ACC112 (cell line): ENCODE results near the gene SLC25A21.

Experiments
- H2AFZ ChIP-seq: fragments of 200-600 bp; sonication (generic); one replicate; pipeline ENCODE4 v1.6.0; 2017; ENCODE audit warnings: antibody characterized with exemption, low read length; ENCODE audit not compliant: unreplicated experiment
- H3K27ac ChIP-seq: fragments of 200-600 bp; sonication (generic); 2 replicates; pipeline ENCODE4 v1.5.1; 2014; ENCODE audit warnings: low read depth, mild to moderate bottlenecking, antibody characterized with exemption, low read length, moderate library complexity
- H3K27me3 ChIP-seq: fragments of 200-600 bp; sonication (generic); 2 replicates; pipeline ENCODE4 v1.6.1; 2014; ENCODE audit warnings: mild to moderate bottlenecking, antibody characterized with exemption, low read length, moderate library complexity, mixed read lengths; ENCODE audit not compliant: insufficient read depth
- H3K36me3 ChIP-seq: fragments of 200-600 bp; sonication (generic); 2 replicates; pipeline ENCODE4 v1.6.1; 2016; ENCODE audit warnings: mild to moderate bottlenecking, antibody characterized with exemption, low read length, moderate library complexity, mixed read lengths; ENCODE audit not compliant: insufficient read depth
- H3K4me1 ChIP-seq: fragments of 200-600 bp; sonication (generic); one replicate; pipeline ENCODE4 v1.6.1; 2016; ENCODE audit warnings: low read length, mixed read lengths; ENCODE audit not compliant: insufficient read depth, unreplicated experiment, control insufficient read depth
- H3K4me3 ChIP-seq: fragments of 200-600 bp; sonication (generic); 2 replicates; pipeline ENCODE4 v1.5.1; 2014; ENCODE audit warnings: mild to moderate bottlenecking, low read depth, low read length
- H3K79me2 ChIP-seq: fragments of 200-600 bp; sonication (generic); one replicate; pipeline ENCODE4 v1.6.0; 2016; ENCODE audit warnings: low read length; ENCODE audit not compliant: control insufficient read depth, unreplicated experiment, insufficient read depth

The SLC25A21 gene

GRCh38 chr14:36751106-36751505 lies 421.3 kb downstream of the SLC25A21 start:
- Histone ChIP-seq H2AFZ (no peak overlapping the region), H3K27ac (no peak overlapping the region), H3K27me3 (peaks cover 41% of the 10 kb centered on the region), H3K4me1 (no peaks in the 10 kb centered on the region), H3K36me3 (no peaks in the 10 kb centered on the region), H3K4me3 (no peak overlapping the region), H3K79me2 (no peaks in the 10 kb centered on the region)

- Histone ChIP-seq H2AFZ (no peak overlapping the region), H3K79me2 (no peaks in the 10 kb centered on the region), H3K27ac (no peak overlapping the region), H3K4me1 (no peaks in the 10 kb centered on the region), H3K27me3 (peaks cover 46% of the 10 kb centered on the region), H3K4me3 (no peak overlapping the region), H3K36me3 (no peaks in the 10 kb centered on the region)
These were observed 422.2 kb downstream of the SLC25A21 start for GRCh38 chr14:36750244-36750643.

- no peak overlapping the region for H3K27ac ChIP-seq
- H3K36me3 ChIP-seq: no peaks in the 10 kb centered on the region
- H2AFZ ChIP-seq: no peak overlapping the region
- H3K4me1 ChIP-seq: no peaks in the 10 kb centered on the region
- peaks cover 51% of the 10 kb centered on the region for H3K27me3 ChIP-seq
- H3K4me3 ChIP-seq: no peak overlapping the region
- no peaks in the 10 kb centered on the region for H3K79me2 ChIP-seq
These were observed 423.7 kb downstream of the SLC25A21 start for GRCh38 chr14:36748610-36749213.

GRCh38 chr14:36747411-36748184 lies 424.8 kb downstream of the SLC25A21 start:
- Histone ChIP-seq H3K4me1 (no peaks in the 10 kb centered on the region), H3K27ac (no peak overlapping the region), H3K4me3 (no peak overlapping the region), H3K36me3 (no peaks in the 10 kb centered on the region), H2AFZ (no peak overlapping the region), H3K79me2 (no peaks in the 10 kb centered on the region), H3K27me3 (peaks cover 62% of the 10 kb centered on the region)

GRCh38 chr14:36746872-36747271 lies 425.5 kb downstream of the SLC25A21 start:
- Histone ChIP-seq H3K4me3 (no peak overlapping the region), H3K27me3 (peaks cover 70% of the 10 kb centered on the region), H2AFZ (no peak overlapping the region), H3K27ac (no peak overlapping the region), H3K4me1 (no peaks in the 10 kb centered on the region), H3K36me3 (no peaks in the 10 kb centered on the region), H3K79me2 (no peaks in the 10 kb centered on the region)

GRCh38 chr14:36741858-36742257 lies 430.5 kb downstream of the SLC25A21 start:
- no peak overlapping the region for H3K27ac ChIP-seq
- no peaks in the 10 kb centered on the region for H3K79me2 ChIP-seq
- no peak overlapping the region for H2AFZ ChIP-seq
- H3K27me3 ChIP-seq: peaks cover 81% of the 10 kb centered on the region
- no peaks in the 10 kb centered on the region for H3K4me1 ChIP-seq
- no peak overlapping the region for H3K4me3 ChIP-seq
- H3K36me3 ChIP-seq: no peaks in the 10 kb centered on the region

GRCh38 chr14:36738269-36738668 lies 434.1 kb downstream of the SLC25A21 start:
- Histone ChIP-seq H3K4me1 (no peaks in the 10 kb centered on the region), H3K27ac (no peak overlapping the region), H3K27me3 (peaks cover 85% of the 10 kb centered on the region), H2AFZ (no peak overlapping the region), H3K36me3 (no peaks in the 10 kb centered on the region), H3K79me2 (no peaks in the 10 kb centered on the region), H3K4me3 (no peak overlapping the region)

GRCh38 chr14:36726128-36726527 lies 446.3 kb downstream of the SLC25A21 start:
- Histone ChIP-seq H2AFZ (no peak overlapping the region), H3K27me3 (peaks cover 60% of the 10 kb centered on the region), H3K4me1 (no peaks in the 10 kb centered on the region), H3K36me3 (no peaks in the 10 kb centered on the region), H3K4me3 (no peak overlapping the region), H3K79me2 (no peaks in the 10 kb centered on the region), H3K27ac (no peak overlapping the region)

GRCh38 chr14:36724162-36724561 lies 448.2 kb downstream of the SLC25A21 start:
- Histone ChIP-seq H3K4me1 (no peaks in the 10 kb centered on the region), H3K27ac (no peak overlapping the region), H3K4me3 (no peak overlapping the region), H3K36me3 (no peaks in the 10 kb centered on the region), H3K27me3 (peaks cover 70% of the 10 kb centered on the region), H3K79me2 (no peaks in the 10 kb centered on the region), H2AFZ (no peak overlapping the region)

- Histone ChIP-seq H3K27me3 (peaks cover 70% of the 10 kb centered on the region), H3K79me2 (no peaks in the 10 kb centered on the region), H3K27ac (no peak overlapping the region), H2AFZ (no peak overlapping the region), H3K36me3 (no peaks in the 10 kb centered on the region), H3K4me1 (no peaks in the 10 kb centered on the region), H3K4me3 (no peak overlapping the region)
These were observed 448.9 kb downstream of the SLC25A21 start for GRCh38 chr14:36723530-36723929.

GRCh38 chr14:36721877-36722276 lies 450.5 kb downstream of the SLC25A21 start:
- no peak overlapping the region for H3K27ac ChIP-seq
- H2AFZ ChIP-seq: no peak overlapping the region
- H3K4me1 ChIP-seq: no peaks in the 10 kb centered on the region
- no peak overlapping the region for H3K4me3 ChIP-seq
- no peaks in the 10 kb centered on the region for H3K79me2 ChIP-seq
- peaks cover 61% of the 10 kb centered on the region for H3K27me3 ChIP-seq
- no peaks in the 10 kb centered on the region for H3K36me3 ChIP-seq
